Skeletal muscle satellite cell (primary cell): ENCODE results near the gene PLXND1.

Experiments used
- H3K27me3 ChIP-seq: 2 replicates; pipeline ENCODE4 v1.7.0; 2013; ENCODE audit warnings: low read length; ENCODE audit not compliant: control insufficient read depth, insufficient read depth
- H3K36me3 ChIP-seq: 2 replicates; pipeline ENCODE4 v1.7.0; 2013; ENCODE audit warnings: mild to moderate bottlenecking, control low read depth, low read length; ENCODE audit not compliant: insufficient read depth
- H3K4me1 ChIP-seq: 2 replicates; pipeline ENCODE4 v1.7.0; 2013; ENCODE audit warnings: low read length; ENCODE audit not compliant: control insufficient read depth, insufficient read depth
- H3K4me2 ChIP-seq: 2 replicates; pipeline ENCODE4 v1.7.0; 2013; ENCODE audit warnings: mild to moderate bottlenecking, low read length
- H3K4me3 ChIP-seq: 2 replicates; pipeline ENCODE4 v1.7.0; 2013; ENCODE audit warnings: low read length
- H3K9ac ChIP-seq: 2 replicates; pipeline ENCODE4 v1.7.0; 2013; ENCODE audit warnings: mild to moderate bottlenecking, low read depth, low read length, moderate library complexity
- H3K9me3 ChIP-seq: replicated peaks from 2 replicates; pipeline ENCODE4 v1.7.0; 2013; ENCODE audit warnings: mild to moderate bottlenecking, control low read depth, low read length

PLXND1 gene

GRCh38 chr3:129585949-129586657, 20.4 kb downstream of the PLXND1 start:
- Histone ChIP-seq H3K27me3 (no peaks in the 10 kb centered on the region), H3K36me3 (peaks cover 45% of the 10 kb centered on the region), H3K4me3 (no peak overlapping the region), H3K4me2 (no peak overlapping the region), H3K4me1 (no peaks in the 10 kb centered on the region), H3K9ac (no peak overlapping the region), H3K9me3 (no peaks in the 10 kb centered on the region)

DNA sequence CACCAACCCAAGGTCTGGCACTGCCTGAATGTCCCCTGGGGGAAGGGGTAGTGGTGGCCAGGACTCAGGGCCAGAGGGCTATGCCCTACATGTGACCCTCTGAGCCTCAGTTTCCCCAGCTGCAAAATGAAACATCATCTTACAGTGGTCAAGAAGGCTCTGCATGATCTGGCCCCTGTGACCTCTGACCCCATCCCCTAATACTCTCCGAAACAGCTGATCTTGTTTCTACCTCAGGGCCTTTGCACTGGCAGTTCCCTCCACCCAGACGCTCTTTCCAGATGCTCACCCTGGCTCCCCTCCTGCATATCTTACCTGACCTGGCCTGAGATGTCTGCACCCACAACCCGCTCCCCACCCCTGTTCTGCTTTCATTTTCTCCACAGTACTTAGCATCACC, 21.8 kb downstream of the PLXND1 start:
- Histone ChIP-seq H3K9ac (no peak overlapping the region), H3K4me3 (no peak overlapping the region)

DNA sequence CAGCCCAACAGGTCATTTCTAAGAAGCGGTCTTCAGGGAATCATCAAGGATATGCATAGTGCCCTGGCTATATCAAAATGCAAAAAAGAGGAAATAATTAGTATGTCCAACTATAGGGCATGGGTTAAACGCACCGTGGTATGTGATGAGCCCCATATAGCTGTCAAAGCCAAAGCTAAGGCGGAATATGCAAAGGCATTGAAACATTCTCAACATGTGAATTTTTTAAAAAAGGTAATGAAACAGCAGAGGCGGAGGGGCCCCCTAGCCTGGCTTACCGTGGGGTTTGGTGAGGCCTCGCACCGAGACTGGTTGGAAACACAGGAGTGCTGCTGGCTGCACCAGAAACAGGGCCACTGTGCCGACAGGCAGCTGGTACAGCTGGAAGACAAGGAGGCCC, 23.2 kb downstream of the PLXND1 start:
- Histone ChIP-seq H3K36me3 (peaks cover 57% of the 10 kb centered on the region), H3K9ac (no peak overlapping the region), H3K4me3 (no peak overlapping the region), H3K9me3 (no peaks in the 10 kb centered on the region), H3K27me3 (no peaks in the 10 kb centered on the region), H3K4me1 (no peaks in the 10 kb centered on the region), H3K4me2 (no peak overlapping the region)

More for the DNA sequence above, 21.8 kb downstream of the PLXND1 start:
- Histone ChIP-seq H3K36me3 (peaks cover 52% of the 10 kb centered on the region), H3K4me1 (no peaks in the 10 kb centered on the region), H3K4me2 (no peak overlapping the region), H3K27me3 (no peaks in the 10 kb centered on the region), H3K9me3 (no peaks in the 10 kb centered on the region)

GRCh38 chr3:129582799-129583198, 23.7 kb downstream of the PLXND1 start:
- no peaks in the 10 kb centered on the region for H3K9me3 ChIP-seq
- no peak overlapping the region for H3K4me3 ChIP-seq
- H3K4me2 ChIP-seq: no peak overlapping the region
- H3K27me3 ChIP-seq: no peaks in the 10 kb centered on the region
- peaks cover 62% of the 10 kb centered on the region for H3K36me3 ChIP-seq
- no peak overlapping the region for H3K9ac ChIP-seq
- no peaks in the 10 kb centered on the region for H3K4me1 ChIP-seq

DNA sequence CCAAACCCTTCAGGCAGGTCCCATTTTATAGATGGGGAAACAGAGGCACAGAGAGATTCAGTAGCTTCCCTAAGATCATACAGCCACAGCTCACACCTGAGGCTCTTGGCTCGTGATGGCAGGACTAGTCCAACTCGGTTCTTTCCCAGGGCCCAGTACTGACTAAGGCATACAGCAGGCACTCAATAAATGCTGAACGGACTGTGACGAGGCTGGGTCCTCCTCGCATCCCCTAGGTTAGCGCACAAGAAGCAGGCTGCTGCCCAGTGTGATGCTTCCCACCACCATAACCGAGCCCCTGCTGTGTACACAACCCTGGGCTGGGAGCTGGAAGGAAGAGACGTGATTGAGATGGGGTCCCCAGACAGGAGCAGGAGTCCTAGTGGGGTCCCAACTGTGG, 24.9 kb downstream of the PLXND1 start:
- no peaks in the 10 kb centered on the region for H3K4me1 ChIP-seq
- no peak overlapping the region for H3K4me3 ChIP-seq
- H3K4me2 ChIP-seq: no peak overlapping the region
- H3K9ac ChIP-seq: no peak overlapping the region
- peaks cover 63% of the 10 kb centered on the region for H3K36me3 ChIP-seq
- H3K9me3 ChIP-seq: no peaks in the 10 kb centered on the region
- no peaks in the 10 kb centered on the region for H3K27me3 ChIP-seq

- H3K9ac ChIP-seq: no peak overlapping the region
- H3K27me3 ChIP-seq: no peaks in the 10 kb centered on the region
- H3K4me3 ChIP-seq: no peak overlapping the region
- H3K4me1 ChIP-seq: no peaks in the 10 kb centered on the region
- H3K36me3 ChIP-seq: peaks cover 52% of the 10 kb centered on the region
- H3K4me2 ChIP-seq: no peak overlapping the region
- no peaks in the 10 kb centered on the region for H3K9me3 ChIP-seq
Measured at GRCh38 chr3:129579991-129580390, 26.5 kb downstream of the PLXND1 start.

DNA sequence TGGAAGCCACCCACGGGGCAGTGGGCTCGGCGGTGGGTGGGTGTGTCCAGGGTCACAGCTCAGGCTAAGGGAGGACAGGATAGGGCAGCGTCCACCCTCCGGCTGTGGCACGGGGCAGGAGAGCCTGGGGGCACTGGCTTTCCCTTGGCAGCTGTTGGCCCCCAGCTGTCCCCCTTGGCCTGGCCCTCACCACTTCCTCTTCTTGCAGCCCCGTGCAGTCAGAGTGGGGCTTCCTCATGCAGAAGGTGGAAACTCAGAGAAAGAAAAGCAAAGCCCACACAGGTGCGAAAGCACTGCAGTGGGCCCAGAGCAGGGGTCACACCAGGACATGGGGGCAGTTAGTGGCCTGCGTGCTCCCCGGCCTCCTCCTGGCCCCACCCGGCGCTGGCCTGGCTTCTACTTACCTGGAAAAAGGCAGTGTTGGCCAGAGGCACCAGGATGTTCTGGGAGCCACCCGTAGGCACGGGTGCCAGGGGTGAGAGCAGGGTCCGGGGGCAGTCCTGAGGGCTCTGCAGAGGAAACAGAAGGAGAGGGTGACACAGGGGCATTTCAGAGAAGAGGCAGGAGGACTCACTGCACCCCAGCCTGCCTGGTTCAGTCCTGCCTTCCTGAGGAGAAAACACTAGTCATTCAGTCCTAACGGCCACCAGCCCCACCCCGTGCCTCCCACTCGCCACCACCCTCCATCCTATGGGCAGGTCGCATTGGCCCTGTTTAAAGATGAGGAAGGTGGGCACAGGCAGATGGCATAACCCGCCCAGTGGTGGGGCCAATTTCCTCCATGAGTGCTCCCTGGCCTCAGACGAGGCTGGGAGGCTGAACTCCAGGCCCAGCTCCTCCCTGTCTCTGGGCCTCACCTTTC, 28.3 kb downstream of the PLXND1 start:
- Histone ChIP-seq H3K9me3 (no peaks in the 10 kb centered on the region), H3K36me3 (peaks cover 49% of the 10 kb centered on the region), H3K4me1 (no peaks in the 10 kb centered on the region), H3K4me2 (no peak overlapping the region), H3K4me3 (no peak overlapping the region), H3K9ac (no peak overlapping the region), H3K27me3 (no peaks in the 10 kb centered on the region)

GRCh38 chr3:129577366-129577765, 29.1 kb downstream of the PLXND1 start:
- Histone ChIP-seq H3K4me2 (no peak overlapping the region), H3K36me3 (peaks cover 54% of the 10 kb centered on the region), H3K9ac (no peak overlapping the region), H3K4me1 (no peaks in the 10 kb centered on the region), H3K27me3 (no peaks in the 10 kb centered on the region), H3K9me3 (no peaks in the 10 kb centered on the region), H3K4me3 (no peak overlapping the region)

- no peak overlapping the region for H3K4me3 ChIP-seq
- H3K9ac ChIP-seq: no peak overlapping the region
- no peak overlapping the region for H3K4me2 ChIP-seq
- H3K9me3 ChIP-seq: no peaks in the 10 kb centered on the region
- peaks cover 54% of the 10 kb centered on the region for H3K36me3 ChIP-seq
- H3K4me1 ChIP-seq: no peaks in the 10 kb centered on the region
- no peaks in the 10 kb centered on the region for H3K27me3 ChIP-seq
Measured at GRCh38 chr3:129576514-129577352, 29.7 kb downstream of the PLXND1 start.

DNA sequence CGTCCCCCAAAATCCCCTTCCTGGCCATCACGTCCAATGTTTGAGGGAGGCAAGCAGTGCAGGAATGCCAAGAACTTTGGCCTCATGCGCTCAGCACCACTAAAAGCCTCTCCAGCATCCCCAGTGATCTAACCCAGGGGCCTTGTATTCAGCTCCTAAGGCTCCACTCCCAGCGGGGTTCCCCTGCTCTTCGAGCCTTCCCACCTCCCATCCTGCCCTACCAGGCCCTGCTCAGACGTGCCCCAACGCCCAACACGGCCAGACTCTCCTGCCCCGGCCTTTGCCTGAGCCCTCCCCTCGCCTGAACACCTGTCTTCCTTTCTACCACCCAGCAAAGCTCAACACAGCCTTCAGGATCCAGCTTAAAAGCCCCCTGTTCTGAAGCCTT, 30.5 kb downstream of the PLXND1 start:
- no peak overlapping the region for H3K9ac ChIP-seq
- H3K4me3 ChIP-seq: no peak overlapping the region
- no peaks in the 10 kb centered on the region for H3K27me3 ChIP-seq
- no peak overlapping the region for H3K4me2 ChIP-seq
- no peaks in the 10 kb centered on the region for H3K4me1 ChIP-seq
- H3K9me3 ChIP-seq: no peaks in the 10 kb centered on the region
- peaks cover 56% of the 10 kb centered on the region for H3K36me3 ChIP-seq

DNA sequence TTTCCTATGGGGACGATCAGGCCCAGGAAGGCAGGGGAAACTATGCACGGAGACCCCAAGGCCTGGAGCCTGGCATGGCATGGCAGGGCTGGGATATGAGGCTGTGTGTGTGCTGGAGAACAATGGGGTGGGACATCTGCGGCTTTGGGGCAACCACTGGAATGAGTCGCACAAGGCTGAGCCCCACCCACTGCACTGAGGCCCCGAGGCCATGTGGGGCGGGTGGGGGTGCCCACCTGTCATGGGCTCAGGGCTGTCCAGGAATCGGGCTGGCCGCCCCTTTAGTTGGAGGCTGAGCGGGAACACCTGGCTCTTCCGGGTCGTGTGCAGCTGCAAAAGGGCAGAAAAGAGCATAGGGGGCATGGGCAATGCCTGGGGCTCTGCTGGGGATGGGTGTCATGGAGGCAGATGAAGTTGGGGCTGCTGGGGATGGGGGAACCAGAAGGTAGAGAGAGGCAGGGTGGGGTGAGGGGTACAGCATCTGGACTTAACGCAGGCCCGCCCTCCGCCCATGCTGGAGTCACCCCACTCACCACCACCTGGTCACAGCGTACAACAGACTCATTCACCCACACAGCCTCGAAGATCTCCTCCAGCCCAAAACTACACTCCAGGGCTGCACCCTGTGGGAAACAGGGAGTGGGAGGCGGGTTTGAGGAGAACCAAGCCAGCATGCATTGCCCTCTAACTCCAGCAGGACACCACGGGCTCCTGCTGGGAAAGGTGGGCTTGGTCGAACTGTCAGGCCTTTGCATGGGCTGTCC, 31.1 kb downstream of the PLXND1 start:
- H3K4me3 ChIP-seq: no peak overlapping the region
- H3K9me3 ChIP-seq: no peaks in the 10 kb centered on the region
- H3K36me3 ChIP-seq: peaks cover 62% of the 10 kb centered on the region
- H3K4me1 ChIP-seq: no peaks in the 10 kb centered on the region
- no peaks in the 10 kb centered on the region for H3K27me3 ChIP-seq
- H3K9ac ChIP-seq: no peak overlapping the region
- no peak overlapping the region for H3K4me2 ChIP-seq
